ENCODE measurements around the gene ISCA2. TPM values are rescaled to one million over a fixed set of nuclear protein-coding genes. Genes with fewer than 3 reads are reported as not detected.

ISCA2 gene
- total RNA-seq, 1 experiment from 2014 or later: 26.9 TPM

DNA sequence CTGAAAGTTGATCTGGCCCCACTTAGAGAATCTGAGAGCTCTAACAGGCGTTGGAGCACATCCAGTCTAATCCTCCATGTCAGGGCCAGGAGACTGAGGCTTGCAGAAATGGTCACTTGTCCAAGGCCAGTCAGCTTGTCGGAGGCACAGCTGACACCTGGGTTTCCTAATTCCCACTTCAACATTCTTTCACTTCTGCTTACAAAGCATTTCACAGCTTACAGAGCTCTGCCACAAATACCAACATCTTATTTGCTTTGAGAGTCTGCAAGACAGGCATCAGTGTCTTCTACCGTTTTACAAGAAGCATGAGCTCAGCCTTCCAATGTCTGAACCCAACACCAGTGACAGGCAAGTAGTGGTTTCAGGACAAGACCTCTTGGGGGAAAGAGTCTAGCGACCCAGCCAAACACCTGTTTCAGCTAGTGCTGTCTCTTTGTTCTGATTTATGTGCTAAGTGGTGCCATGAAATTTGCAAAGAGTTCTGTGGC lies 31.8 kb downstream of the ISCA2 start:
- H3K27me3 Mint-ChIP-seq (ENCODE audit: unreplicated experiment): peaks cover 15% of the 10 kb centered on the region
- no TSS peak for BruUV-seq (replicated peaks)
- TF ChIP-seq CTCF (IDR thresholded peaks at IDR 0.05; ENCODE audit: unreplicated experiment): no peak
- H3K4me3 Mint-ChIP-seq (ENCODE audit: low read depth, unreplicated experiment): no peak overlapping the region
- DNase-seq: no peak
- H3K27ac Mint-ChIP-seq (ENCODE audit: unreplicated experiment): no peak overlapping the region
- H3K4me1 Mint-ChIP-seq (ENCODE audit: low read depth, unreplicated experiment): no peaks in the 10 kb centered on the region
- CTCF ChIA-PET: interaction anchor here (0.6 to 1.2 kb wide), 3 partner anchors 23 to 221 kb away, joined by 3 to 5 read pairs (median 3); no protein-coding TSS in a partner anchor
- intact Hi-C loops (cut with micrococcal nuclease; ENCODE audit: unreplicated experiment): no loop called here
- no peaks in the 10 kb centered on the region for H3K9me3 Mint-ChIP-seq (ENCODE audit: low read depth, unreplicated experiment)
- H3K36me3 Mint-ChIP-seq (ENCODE audit: insufficient read depth, unreplicated experiment): no peaks in the 10 kb centered on the region

DNA sequence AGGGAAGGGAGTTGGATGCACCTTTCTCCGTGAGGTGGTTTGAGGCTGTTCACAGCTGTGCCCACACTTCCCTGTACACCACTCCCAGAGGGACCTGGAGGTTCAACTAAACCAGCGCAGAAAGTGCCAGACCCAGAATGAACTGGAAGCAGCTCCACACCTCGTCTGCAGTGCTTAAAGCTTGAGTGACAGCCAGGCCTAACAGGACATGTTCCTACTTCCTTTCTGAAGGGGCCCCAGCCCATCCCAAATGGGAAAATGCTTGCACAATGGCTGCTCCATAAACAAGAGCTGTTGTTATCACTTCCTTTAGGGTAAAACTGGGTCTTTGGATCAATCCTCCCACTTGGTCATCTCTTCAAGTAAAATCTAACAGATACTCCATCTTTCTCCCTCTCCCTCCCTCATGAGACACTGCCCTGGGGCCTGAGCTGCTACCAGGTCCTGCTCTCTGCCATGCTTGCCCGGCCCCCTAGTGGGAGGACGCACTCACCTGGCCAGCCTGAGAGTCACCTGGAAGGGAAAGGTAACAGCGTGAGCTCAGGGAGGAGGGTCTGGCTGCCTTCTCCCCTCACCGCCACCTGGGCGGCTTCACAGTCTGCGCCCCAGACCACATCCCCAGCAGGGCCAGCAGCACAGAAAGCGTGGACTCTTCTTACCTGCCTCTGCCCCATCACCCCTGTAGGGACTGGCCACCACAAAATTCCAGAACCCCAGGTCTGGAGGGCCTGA lies 33.5 kb downstream of the ISCA2 start:
- no TSS peak for BruUV-seq (replicated peaks)
- peaks cover 15% of the 10 kb centered on the region for H3K27me3 Mint-ChIP-seq (ENCODE audit: unreplicated experiment)
- no peak for TF ChIP-seq CTCF (IDR thresholded peaks at IDR 0.05; ENCODE audit: unreplicated experiment)
- DNase-seq: peak; percentile 21
- intact Hi-C loops (cut with micrococcal nuclease; ENCODE audit: unreplicated experiment): no loop called here
- no peak overlapping the region for H3K27ac Mint-ChIP-seq (ENCODE audit: unreplicated experiment)
- no peaks in the 10 kb centered on the region for H3K9me3 Mint-ChIP-seq (ENCODE audit: low read depth, unreplicated experiment)
- no peak overlapping the region for H3K4me3 Mint-ChIP-seq (ENCODE audit: low read depth, unreplicated experiment)
- CTCF ChIA-PET: interaction anchor here (1.2 to 1.5 kb wide), 3 partner anchors 11 to 25 kb away, joined by 3 to 5 read pairs (median 3); no protein-coding TSS in a partner anchor
- no peaks in the 10 kb centered on the region for H3K4me1 Mint-ChIP-seq (ENCODE audit: low read depth, unreplicated experiment)
- no peaks in the 10 kb centered on the region for H3K36me3 Mint-ChIP-seq (ENCODE audit: insufficient read depth, unreplicated experiment)

GRCh38 chr14:74527736-74528280 lies 34.2 kb downstream of the ISCA2 start:
- Mint-ChIP-seq H3K36me3 (ENCODE audit: insufficient read depth, unreplicated experiment) (no peaks in the 10 kb centered on the region), H3K4me3 (ENCODE audit: low read depth, unreplicated experiment) (no peak overlapping the region), H3K27me3 (ENCODE audit: unreplicated experiment) (peaks cover 15% of the 10 kb centered on the region), H3K4me1 (ENCODE audit: low read depth, unreplicated experiment) (no peaks in the 10 kb centered on the region), H3K27ac (ENCODE audit: unreplicated experiment) (no peak overlapping the region), H3K9me3 (ENCODE audit: low read depth, unreplicated experiment) (no peaks in the 10 kb centered on the region)
- no peak for DNase-seq
- CTCF ChIA-PET: interaction anchor here (1.2 to 1.5 kb wide), 2 partner anchors 12 kb away, joined by 3 read pairs; no protein-coding TSS in a partner anchor
- intact Hi-C loops (cut with micrococcal nuclease; ENCODE audit: unreplicated experiment): no loop called here
- BruUV-seq (replicated peaks): no TSS peak
- no peak for TF ChIP-seq CTCF (IDR thresholded peaks at IDR 0.05; ENCODE audit: unreplicated experiment)

DNA sequence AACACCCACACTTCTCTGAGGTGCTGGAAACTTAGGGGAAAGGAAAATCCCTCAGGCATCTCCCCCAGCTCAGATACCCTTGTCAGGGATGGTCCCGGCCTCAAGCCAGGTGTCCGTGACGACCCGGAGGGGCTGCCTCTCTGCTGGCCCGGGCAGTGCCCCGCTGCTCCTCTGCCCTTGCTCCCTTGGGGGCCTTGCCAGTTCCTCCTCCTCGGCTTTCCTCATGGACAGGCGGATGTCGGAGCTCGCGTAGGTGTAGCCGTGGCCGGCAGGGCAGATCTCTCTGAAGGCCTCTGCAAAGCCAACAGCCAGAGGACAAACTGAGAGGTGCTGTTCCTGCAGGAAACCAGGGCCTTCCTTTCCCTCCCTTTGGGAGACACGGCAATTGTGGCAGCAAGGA lies 34.8 kb downstream of the ISCA2 start:
- TF ChIP-seq CTCF (IDR thresholded peaks at IDR 0.05; ENCODE audit: unreplicated experiment): no peak
- no TSS peak for BruUV-seq (replicated peaks)
- Mint-ChIP-seq H3K36me3 (ENCODE audit: insufficient read depth, unreplicated experiment) (no peaks in the 10 kb centered on the region), H3K9me3 (ENCODE audit: low read depth, unreplicated experiment) (no peaks in the 10 kb centered on the region), H3K4me3 (ENCODE audit: low read depth, unreplicated experiment) (no peak overlapping the region), H3K4me1 (ENCODE audit: low read depth, unreplicated experiment) (no peaks in the 10 kb centered on the region), H3K27ac (ENCODE audit: unreplicated experiment) (no peak overlapping the region), H3K27me3 (ENCODE audit: unreplicated experiment) (peaks cover 15% of the 10 kb centered on the region)
- intact Hi-C loops (cut with micrococcal nuclease; ENCODE audit: unreplicated experiment): no loop called here
- CTCF ChIA-PET: interaction anchor here (1.5 kb wide), 1 partner anchor 11 kb away, joined by 3 read pairs; no protein-coding TSS in a partner anchor
- DNase-seq: no peak

All from Calu3 (cell line).